Activated CD4-positive, alpha-beta T cell treated with anti-CD3 and anti-CD28 coated beads for 36 hours (primary cell): Measurements from ENCODE around the gene CLTC. TPM values are rescaled to one million over a fixed set of nuclear protein-coding genes. Genes with fewer than 3 reads are reported as not detected.

ENCODE experiments used
- ATAC-seq: fragments of 200-7000 bp; cut with Tn5 transposase; one replicate; pipeline ENCODE4 v1.10.0; 2021; ENCODE audit warnings: mild to moderate bottlenecking, moderate library complexity
- CTCF ChIA-PET: fragments of 350-600 bp; sonication (Branson Sonifier 250); formaldehyde crosslinking; loops from one replicate; lab custom pipeline; 2021; ENCODE audit warnings: antibody characterized with exemption; lab: Charles Lee
- POLR2A ChIA-PET: fragments of 350-600 bp; sonication (Branson Sonifier 250); formaldehyde crosslinking; loops from one replicate; lab custom pipeline; 2021; ENCODE audit warnings: antibody characterized with exemption, inconsistent platforms; lab: Charles Lee
- DNase-seq: peaks from one replicate; pipeline ENCODE4 v3.0.0-alpha.2; 2020
- H3K27ac Mint-ChIP-seq: one replicate; pipeline ENCODE4 v1.8.0; 2021; ENCODE audit warnings: mixed read lengths
- H3K27me3 Mint-ChIP-seq: one replicate; pipeline ENCODE4 v1.8.0; 2021; ENCODE audit warnings: mixed read lengths
- H3K36me3 Mint-ChIP-seq: one replicate; pipeline ENCODE4 v1.8.0; 2021; ENCODE audit warnings: low read depth, mixed read lengths
- H3K4me1 Mint-ChIP-seq: one replicate; pipeline ENCODE4 v1.8.0; 2021; ENCODE audit warnings: mixed read lengths
- H3K4me3 Mint-ChIP-seq: one replicate; pipeline ENCODE4 v1.8.0; 2021; ENCODE audit warnings: mild to moderate bottlenecking, moderate library complexity, mixed read lengths
- H3K9me3 Mint-ChIP-seq: one replicate; pipeline ENCODE4 v1.8.0; 2021; ENCODE audit warnings: low read depth, mixed read lengths
- intact Hi-C, 2 experiments: fragments of 100-400 bp; cut with DNase I in 1 of 2; cut with micrococcal nuclease in 1 of 2; formaldehyde crosslinking; loops; one replicate each; pipeline versions ENCODE4 v1.14.2 to v1.15.1; 2022 to 2024; cut with DNase I, micrococcal nuclease
- total RNA-seq, 2 experiments: library from RNA; stranded (reverse); gene quantifications; one replicate each; pipeline ENCODE4 v1.2.3, GENCODE V29; 2021

The CLTC gene
- total RNA-seq, 2 experiments from 2014 or later: 180 to 186 TPM

DNA sequence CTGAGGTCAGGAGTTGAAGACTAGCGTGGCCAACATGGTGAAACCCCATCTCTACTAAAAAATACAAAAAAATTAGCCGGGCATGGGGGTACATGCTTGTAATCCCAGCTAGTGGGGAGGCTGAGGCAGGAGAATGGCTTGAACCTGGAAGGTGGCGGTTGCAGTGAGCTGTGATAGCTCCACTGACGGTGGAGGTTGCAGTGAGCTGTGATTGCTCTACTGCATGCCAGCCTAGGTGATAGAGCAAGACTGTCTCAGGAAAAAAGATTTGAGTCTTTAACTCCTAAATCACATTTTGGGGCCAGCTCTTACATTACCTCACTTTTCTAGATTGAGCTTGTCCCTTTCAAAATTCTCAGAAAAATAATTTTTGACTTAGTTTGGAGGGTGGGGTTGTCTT, 102.9 kb downstream of the CLTC start:
- no peak for DNase-seq
- H3K27me3 Mint-ChIP-seq: no peaks in the 10 kb centered on the region
- H3K27ac Mint-ChIP-seq: no peak overlapping the region
- H3K9me3 Mint-ChIP-seq: no peaks in the 10 kb centered on the region
- peaks cover 10% of the 10 kb centered on the region for H3K36me3 Mint-ChIP-seq
- no peak overlapping the region for H3K4me3 Mint-ChIP-seq
- CTCF ChIA-PET: interaction anchor here (0.6 to 0.7 kb wide), 2 partner anchors 8 to 193 kb away, joined by 3 read pairs; no protein-coding TSS in a partner anchor
- H3K4me1 Mint-ChIP-seq: peaks cover 21% of the 10 kb centered on the region
- POLR2A ChIA-PET: no interaction called here
- no peak for ATAC-seq
- intact Hi-C loops: no loop called here

DNA sequence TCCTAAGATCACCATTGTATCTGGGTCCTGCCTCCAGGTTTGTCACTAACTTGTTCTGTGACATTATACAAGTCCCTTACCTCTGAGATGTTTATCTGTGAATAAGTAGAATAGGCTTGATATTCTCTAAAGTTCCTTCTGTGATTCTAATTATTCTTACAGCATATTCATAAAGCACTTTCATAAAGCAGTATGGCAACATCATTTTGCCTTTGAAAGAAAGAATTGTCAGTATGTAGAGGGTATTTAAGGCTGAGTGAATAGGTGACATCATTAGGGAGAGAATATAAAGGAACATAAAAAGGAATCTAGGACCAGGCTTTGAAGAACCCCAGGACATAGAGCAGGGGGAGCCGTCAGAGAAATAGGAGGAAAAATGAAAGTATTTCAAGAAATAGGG, 103.3 kb downstream of the CLTC start:
- ATAC-seq (no peak), DNase-seq (no peak)
- intact Hi-C loops: no loop called here
- H3K27ac Mint-ChIP-seq: no peak overlapping the region
- ChIA-PET POLR2A (no interaction called here), CTCF (no interaction called here)
- H3K9me3 Mint-ChIP-seq: no peaks in the 10 kb centered on the region
- H3K4me3 Mint-ChIP-seq: no peak overlapping the region
- H3K36me3 Mint-ChIP-seq: peaks cover 10% of the 10 kb centered on the region
- no peaks in the 10 kb centered on the region for H3K27me3 Mint-ChIP-seq
- peaks cover 21% of the 10 kb centered on the region for H3K4me1 Mint-ChIP-seq

DNA sequence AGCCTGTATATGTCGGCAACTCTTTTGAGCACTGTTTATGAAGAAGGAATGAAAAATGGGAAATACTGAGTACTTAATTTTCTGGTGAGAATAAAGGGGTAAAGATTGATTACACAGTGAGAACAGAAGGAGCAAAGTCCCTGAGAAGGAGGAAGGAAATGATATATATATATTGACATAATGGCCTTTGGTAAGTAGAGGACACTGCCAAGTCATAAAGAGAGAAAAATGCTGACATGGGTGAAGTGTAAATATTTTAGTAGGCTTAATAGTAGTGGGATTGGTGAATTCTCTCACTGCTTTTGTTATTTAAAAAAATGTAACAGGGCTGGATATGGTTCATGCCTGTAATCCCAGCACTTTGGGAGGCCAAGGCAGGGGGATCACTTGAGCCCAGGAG, 103.9 kb downstream of the CLTC start:
- H3K4me1 Mint-ChIP-seq: peaks cover 18% of the 10 kb centered on the region
- H3K9me3 Mint-ChIP-seq: no peaks in the 10 kb centered on the region
- intact Hi-C loops: no loop called here
- ChIA-PET POLR2A (no interaction called here), CTCF (no interaction called here)
- no peaks in the 10 kb centered on the region for H3K27me3 Mint-ChIP-seq
- DNase-seq: no peak
- peaks cover 8% of the 10 kb centered on the region for H3K36me3 Mint-ChIP-seq
- peak overlapping the region; percentile 9 for H3K27ac Mint-ChIP-seq
- H3K4me3 Mint-ChIP-seq: no peak overlapping the region
- no peak for ATAC-seq

DNA sequence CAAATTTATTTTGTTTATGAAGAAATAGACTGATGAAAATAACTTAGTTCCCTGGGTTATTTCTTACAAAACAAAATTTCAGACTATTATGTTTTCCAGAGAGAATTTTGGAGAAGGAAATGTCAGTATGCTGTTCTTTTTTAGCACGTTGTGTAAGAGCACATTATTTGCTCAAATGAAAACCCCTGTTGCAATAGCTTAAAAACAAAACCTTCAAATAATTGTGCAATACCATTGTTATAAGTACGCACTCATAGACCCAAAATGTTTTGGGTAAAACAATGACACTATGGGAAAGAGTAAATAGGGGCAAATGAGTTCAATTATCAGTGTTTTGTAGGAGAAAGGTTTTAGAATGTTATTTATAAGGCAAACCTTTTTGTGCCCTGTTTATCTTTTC, 106.0 kb downstream of the CLTC start:
- ChIA-PET CTCF (interaction anchor here (0.6 kb wide), 1 partner anchor 903 kb away, joined by 4 read pairs; no protein-coding TSS in a partner anchor), POLR2A (interaction anchor here (0.6 to 0.8 kb wide), 2 partner anchors 12 to 239 kb away, joined by 3 to 6 read pairs; partner anchors contain the start of gene RNFT1)
- no peak for ATAC-seq
- Mint-ChIP-seq H3K4me1 (peaks cover 18% of the 10 kb centered on the region), H3K27ac (no peak overlapping the region), H3K4me3 (no peak overlapping the region), H3K36me3 (peaks cover 3% of the 10 kb centered on the region), H3K9me3 (no peaks in the 10 kb centered on the region), H3K27me3 (no peaks in the 10 kb centered on the region)
- intact Hi-C loops: loop anchor here in 1 of 2 experiments (5.0 kb wide), 1 partner anchor 413 kb away; no protein-coding TSS in a partner anchor
- DNase-seq: no peak

DNA sequence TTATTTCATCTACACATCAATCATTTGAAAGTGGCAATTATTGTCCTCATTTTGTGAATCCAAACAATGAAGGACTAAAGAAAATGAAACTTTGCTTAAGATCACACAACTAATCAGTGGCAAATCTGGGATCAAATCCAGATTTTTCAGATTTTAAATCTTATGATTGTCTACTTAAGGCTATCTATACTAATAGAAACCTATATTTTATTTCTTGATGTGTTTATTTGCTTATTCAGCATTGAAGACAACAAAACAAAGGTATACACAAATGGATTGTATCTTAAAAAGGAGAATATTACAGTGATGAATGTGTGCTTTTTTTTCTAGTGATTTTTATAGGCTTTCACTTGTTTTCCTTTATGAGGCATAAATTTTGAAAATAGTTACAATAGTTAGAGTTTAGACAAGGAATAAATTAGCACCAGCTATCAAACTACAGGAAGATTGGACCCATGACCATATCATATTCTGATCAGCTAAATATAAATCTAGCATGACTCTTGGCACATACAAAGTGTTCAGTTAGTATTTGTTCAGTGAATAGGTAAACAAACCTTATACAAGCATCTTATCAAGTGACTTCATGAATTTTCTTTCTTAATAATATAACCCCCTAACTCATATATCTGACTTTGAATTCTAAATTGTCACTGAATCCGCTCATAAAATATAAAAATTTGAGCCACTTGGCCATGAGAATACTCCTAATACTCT, 108.3 kb downstream of the CLTC start:
- Mint-ChIP-seq H3K4me3 (no peak overlapping the region), H3K9me3 (no peaks in the 10 kb centered on the region), H3K27me3 (no peaks in the 10 kb centered on the region), H3K27ac (no peak overlapping the region), H3K4me1 (peaks cover 18% of the 10 kb centered on the region), H3K36me3 (peaks cover 5% of the 10 kb centered on the region)
- ChIA-PET POLR2A (no interaction called here), CTCF (interaction anchor here (0.9 kb wide), 1 partner anchor 13 kb away, joined by 3 read pairs; no protein-coding TSS in a partner anchor)
- ATAC-seq: no peak
- intact Hi-C loops: loop anchor here in 1 of 2 experiments (5.0 kb wide), 1 partner anchor 416 kb away; no protein-coding TSS in a partner anchor
- DNase-seq: no peak

DNA sequence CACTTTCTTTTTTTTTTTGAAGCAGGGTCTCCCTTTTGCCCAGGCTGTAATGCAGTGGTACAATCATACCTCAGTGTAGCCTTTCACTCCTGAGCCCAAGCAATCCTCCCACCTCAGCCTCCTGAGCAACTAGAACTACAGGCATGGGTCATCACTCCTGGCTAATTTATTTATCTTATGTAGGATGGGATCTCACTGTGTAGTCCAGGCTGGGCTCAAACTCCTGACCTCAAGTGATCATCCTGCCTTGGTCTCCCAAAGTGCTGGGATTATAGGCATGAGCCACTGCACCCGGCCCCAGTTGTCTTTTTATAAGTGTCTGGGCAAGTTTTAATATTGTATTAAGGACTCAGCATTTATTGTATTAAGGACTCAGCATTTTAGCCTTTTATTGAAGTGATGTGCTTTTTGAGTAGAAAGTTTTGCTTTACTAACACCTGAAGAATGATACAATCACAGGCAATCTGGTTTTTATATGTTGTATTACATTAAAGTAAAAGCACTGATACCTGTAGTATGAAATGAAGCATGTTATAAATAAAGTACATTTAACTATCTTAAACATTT, 110.7 kb downstream of the CLTC start:
- H3K9me3 Mint-ChIP-seq: no peaks in the 10 kb centered on the region
- peaks cover 10% of the 10 kb centered on the region for H3K4me1 Mint-ChIP-seq
- intact Hi-C loops: loop anchor here in 1 of 2 experiments (5.0 kb wide), 1 partner anchor 208 kb away; no protein-coding TSS in a partner anchor
- POLR2A ChIA-PET: no interaction called here
- peaks cover 2% of the 10 kb centered on the region for H3K36me3 Mint-ChIP-seq
- ATAC-seq: no peak
- H3K27me3 Mint-ChIP-seq: no peaks in the 10 kb centered on the region
- H3K27ac Mint-ChIP-seq: no peak overlapping the region
- no peak overlapping the region for H3K4me3 Mint-ChIP-seq
- no peak for DNase-seq
- CTCF ChIA-PET: interaction anchor here (0.6 to 0.7 kb wide), 2 partner anchors 9 to 15 kb away, joined by 3 to 4 read pairs; no protein-coding TSS in a partner anchor

DNA sequence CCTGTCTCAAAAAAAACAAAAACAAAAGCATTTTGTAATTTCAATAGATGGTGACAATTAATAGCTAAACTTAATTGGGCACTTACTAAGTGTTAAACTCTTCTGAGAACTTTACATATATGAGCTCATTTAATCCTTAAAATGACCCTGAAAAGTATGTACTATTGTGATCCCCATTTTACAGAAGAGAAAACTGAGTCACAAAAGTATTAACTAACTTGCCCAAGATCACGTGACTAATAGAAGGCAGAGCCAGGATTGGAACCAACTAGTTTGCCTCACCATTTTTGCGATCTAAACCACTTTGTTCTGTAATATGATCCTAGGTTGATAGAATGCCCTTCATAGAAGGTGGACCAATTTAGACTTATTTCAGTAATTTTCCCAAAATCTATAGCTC, 114.0 kb downstream of the CLTC start:
- H3K27ac Mint-ChIP-seq: no peak overlapping the region
- POLR2A ChIA-PET: no interaction called here
- H3K27me3 Mint-ChIP-seq: no peaks in the 10 kb centered on the region
- H3K36me3 Mint-ChIP-seq: peaks cover 2% of the 10 kb centered on the region
- intact Hi-C loops: loop anchor here in 1 of 2 experiments (5.0 kb wide), 1 partner anchor 211 kb away; no protein-coding TSS in a partner anchor
- DNase-seq (no peak), ATAC-seq (no peak)
- CTCF ChIA-PET: interaction anchor here (1.3 to 1.5 kb wide), 2 partner anchors 12 to 14 kb away, joined by 3 to 6 read pairs; no protein-coding TSS in a partner anchor
- H3K4me3 Mint-ChIP-seq: no peak overlapping the region
- no peaks in the 10 kb centered on the region for H3K9me3 Mint-ChIP-seq
- peaks cover 9% of the 10 kb centered on the region for H3K4me1 Mint-ChIP-seq

DNA sequence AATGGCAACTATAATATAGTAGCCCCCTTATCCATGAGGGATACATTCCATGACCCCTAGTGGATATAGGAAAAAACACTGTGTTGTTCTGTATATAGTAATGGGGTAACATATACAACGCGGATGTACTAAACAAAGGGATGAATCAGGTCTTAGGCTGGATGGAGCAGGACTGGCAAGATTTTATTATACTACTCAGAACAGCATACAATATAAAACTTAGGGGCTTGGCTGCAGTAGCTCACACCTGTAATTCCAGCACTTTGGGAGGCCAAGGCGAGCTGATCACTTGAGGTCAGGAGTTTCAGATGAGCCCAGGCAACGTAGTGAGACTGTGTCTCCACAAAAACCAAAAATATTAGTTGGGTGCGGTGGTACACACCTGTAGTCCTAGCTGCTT, 114.5 kb downstream of the CLTC start:
- ChIA-PET POLR2A (no interaction called here), CTCF (interaction anchor here (1.3 to 1.5 kb wide), 2 partner anchors 12 to 14 kb away, joined by 3 to 6 read pairs; no protein-coding TSS in a partner anchor)
- Mint-ChIP-seq H3K36me3 (peaks cover 2% of the 10 kb centered on the region), H3K27ac (no peak overlapping the region), H3K9me3 (no peaks in the 10 kb centered on the region), H3K27me3 (no peaks in the 10 kb centered on the region), H3K4me1 (peaks cover 8% of the 10 kb centered on the region), H3K4me3 (no peak overlapping the region)
- intact Hi-C loops: loop anchor here in 1 of 2 experiments (5.0 kb wide), 1 partner anchor 212 kb away; no protein-coding TSS in a partner anchor
- no peak for DNase-seq
- ATAC-seq: no peak

DNA sequence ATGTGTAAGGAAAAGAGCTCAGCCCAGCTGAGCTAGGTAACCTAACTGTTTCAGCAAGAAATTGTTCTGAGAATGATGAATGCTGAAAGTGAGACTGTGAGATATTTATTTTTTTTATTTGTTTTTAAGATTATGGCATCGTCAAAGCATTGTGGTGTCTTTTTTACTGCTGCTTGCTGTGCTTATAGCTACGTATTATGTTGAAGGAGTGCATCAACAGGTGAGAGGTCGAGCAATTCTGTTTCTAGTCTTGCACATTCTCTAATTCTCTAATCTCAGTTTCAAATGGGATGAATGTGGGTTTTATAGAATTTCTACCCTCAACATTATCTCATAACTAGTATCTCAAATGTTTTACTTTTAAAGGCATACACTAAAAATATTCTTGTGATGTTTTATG, 117.6 kb downstream of the CLTC start:
- intact Hi-C loops: no loop called here

DNA sequence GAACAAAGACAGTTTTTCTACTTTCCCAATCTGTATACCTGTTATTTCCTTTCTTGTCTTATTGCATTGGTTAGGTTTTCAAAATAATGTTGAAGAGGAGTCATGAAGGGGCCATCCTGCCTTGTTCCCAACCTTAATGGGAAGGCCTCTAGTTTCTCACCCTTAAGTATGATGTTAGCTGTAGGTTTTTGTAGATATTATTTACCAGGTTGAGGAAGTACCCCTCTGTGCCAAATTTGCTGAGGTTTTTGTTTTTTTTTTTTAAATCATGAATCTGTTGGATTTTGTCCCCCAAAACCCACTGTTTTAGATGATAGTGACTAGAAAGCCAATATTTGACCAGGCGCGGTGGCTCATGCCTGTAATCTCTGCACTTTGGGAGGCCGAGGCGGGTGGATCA, 124.1 kb downstream of the CLTC start:
- H3K27ac Mint-ChIP-seq: no peak overlapping the region
- no peak overlapping the region for H3K4me3 Mint-ChIP-seq
- H3K9me3 Mint-ChIP-seq: peaks cover 2% of the 10 kb centered on the region
- CTCF ChIA-PET: interaction anchor here (1.0 to 2.1 kb wide), 2 partner anchors 9 to 162 kb away, joined by 3 to 5 read pairs; no protein-coding TSS in a partner anchor
- POLR2A ChIA-PET: no interaction called here
- ATAC-seq: no peak
- DNase-seq: no peak
- no peaks in the 10 kb centered on the region for H3K27me3 Mint-ChIP-seq
- intact Hi-C loops: no loop called here
- H3K36me3 Mint-ChIP-seq: peaks cover 24% of the 10 kb centered on the region
- peaks cover 7% of the 10 kb centered on the region for H3K4me1 Mint-ChIP-seq

More for the DNA sequence above, 117.6 kb downstream of the CLTC start:
- ChIA-PET POLR2A (no interaction called here), CTCF (interaction anchor here (0.9 to 1.1 kb wide), 2 partner anchors 11 to 156 kb away, joined by 3 read pairs; partner anchors contain the start of genes RPS6KB1 and TUBD1)
- ATAC-seq (no peak), DNase-seq (no peak)
- Mint-ChIP-seq H3K27ac (no peak overlapping the region), H3K27me3 (no peaks in the 10 kb centered on the region), H3K36me3 (peaks cover 9% of the 10 kb centered on the region), H3K4me3 (no peak overlapping the region), H3K9me3 (no peaks in the 10 kb centered on the region), H3K4me1 (no peaks in the 10 kb centered on the region)

DNA sequence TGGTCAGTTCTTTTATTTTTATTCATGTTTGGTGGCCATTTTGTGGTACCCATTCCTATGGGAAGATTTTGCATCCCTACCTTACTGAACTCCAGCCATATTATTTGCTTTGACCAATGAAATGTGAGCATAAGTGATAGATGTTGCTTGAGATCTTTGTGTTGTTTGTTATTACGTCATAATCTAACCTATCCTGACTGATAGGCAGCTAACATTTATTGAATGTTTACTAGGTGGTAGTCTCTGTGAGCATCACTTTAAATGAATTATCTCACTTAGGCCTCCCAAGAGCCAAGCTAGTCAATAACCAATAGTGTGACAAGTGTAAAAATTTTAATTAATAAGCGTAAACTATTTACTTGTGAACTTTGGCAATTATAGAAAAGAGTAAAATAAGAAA, 125.3 kb downstream of the CLTC start:
- H3K27me3 Mint-ChIP-seq: no peaks in the 10 kb centered on the region
- H3K36me3 Mint-ChIP-seq: peaks cover 24% of the 10 kb centered on the region
- DNase-seq: no peak
- no peak overlapping the region for H3K27ac Mint-ChIP-seq
- intact Hi-C loops: loop anchor here in 1 of 2 experiments (5.0 kb wide), 2 partner anchors 217 to 292 kb away; partner anchors contain the start of gene RNFT1
- H3K9me3 Mint-ChIP-seq: peaks cover 2% of the 10 kb centered on the region
- CTCF ChIA-PET: interaction anchor here (0.8 to 1.7 kb wide), 7 partner anchors 11 to 169 kb away, joined by 3 to 6 read pairs (median 4); partner anchors contain the start of genes PTRH2 and VMP1
- H3K4me1 Mint-ChIP-seq: peaks cover 13% of the 10 kb centered on the region
- no peak for ATAC-seq
- POLR2A ChIA-PET: interaction anchor here (0.7 to 0.8 kb wide), 2 partner anchors 8 to 108 kb away, joined by 3 to 4 read pairs; no protein-coding TSS in a partner anchor
- no peak overlapping the region for H3K4me3 Mint-ChIP-seq
